ENCODE results near the gene UNKL.
A peak's percentile ranks its signal among the peaks of the same experiment; 100 is the strongest.

The UNKL gene

DNA sequence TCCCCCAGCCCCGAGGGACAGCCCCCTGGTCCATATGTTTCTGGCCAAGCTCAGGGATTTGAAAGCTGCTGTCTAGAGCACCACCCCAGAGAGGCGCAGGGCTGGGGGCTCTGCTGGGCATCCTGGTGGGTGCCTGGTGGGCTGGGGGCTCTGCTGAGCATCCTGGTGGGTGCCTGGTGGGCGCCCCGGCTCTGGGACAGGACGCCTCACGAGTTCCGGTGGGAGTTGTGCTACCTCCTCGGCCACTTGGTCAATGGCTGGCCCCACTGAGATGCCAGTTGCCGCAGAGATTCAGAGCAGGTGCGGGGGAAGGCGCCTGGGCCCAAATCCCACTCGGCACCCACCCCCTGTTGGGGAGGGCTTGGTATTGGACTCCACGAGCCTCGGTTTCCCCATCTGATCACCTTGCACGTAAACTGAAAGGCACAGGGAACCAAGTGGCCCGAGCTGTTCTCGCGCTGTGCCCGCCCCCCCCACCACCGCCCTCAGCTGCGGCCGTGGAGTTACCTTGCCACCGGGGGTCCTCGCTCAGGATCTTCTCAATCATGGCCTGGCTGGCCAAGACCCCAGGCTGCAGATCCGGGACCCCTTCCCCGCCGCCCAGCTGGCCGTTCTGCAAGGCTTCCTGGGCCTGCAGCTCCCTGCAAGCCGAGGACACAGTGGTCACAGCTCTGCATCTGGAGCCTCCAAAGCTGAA, 13.3 kb downstream of the UNKL start:
- DNase-seq (ENCODE audit: low read depth in 2 of 2): no peak

DNA sequence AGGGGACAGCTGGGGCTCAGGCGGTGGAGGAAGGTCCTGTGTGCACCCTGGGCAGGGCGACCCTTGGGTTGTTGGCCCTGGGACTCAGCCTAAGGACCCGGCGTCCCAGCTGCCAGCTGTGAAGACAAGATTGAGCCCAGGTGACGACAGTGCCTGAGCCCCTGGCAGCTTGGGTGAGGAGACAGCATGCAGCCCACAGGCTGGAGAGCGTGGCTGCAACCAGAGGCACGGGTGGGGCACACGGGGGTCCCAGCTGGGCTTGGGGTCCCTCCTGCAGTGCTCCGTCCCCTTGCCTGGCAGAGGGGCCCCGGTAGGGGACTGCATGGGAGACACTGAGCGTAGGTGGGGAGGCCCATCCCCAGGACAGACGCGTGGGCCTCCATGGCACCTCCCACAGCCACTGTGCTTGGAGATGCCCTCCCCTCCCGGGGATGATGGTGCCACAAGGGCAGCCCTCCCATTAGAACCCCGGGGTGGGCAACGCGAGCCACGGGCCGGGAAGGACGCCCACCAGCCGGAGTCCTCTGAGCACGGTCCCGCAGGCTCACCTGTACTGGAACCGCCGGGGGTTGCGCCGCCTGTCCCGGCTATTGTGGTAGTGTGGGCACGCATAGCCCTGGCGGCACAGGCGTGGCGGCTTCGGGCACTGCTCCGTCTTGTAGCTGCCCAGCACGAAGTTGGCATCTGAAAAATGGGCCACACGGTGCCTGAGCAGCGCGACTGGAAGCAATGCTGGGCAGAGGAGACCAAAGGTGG, 15.5 kb downstream of the UNKL start:
- DNase-seq (ENCODE audit: low read depth in 2 of 2): no peak

DNA sequence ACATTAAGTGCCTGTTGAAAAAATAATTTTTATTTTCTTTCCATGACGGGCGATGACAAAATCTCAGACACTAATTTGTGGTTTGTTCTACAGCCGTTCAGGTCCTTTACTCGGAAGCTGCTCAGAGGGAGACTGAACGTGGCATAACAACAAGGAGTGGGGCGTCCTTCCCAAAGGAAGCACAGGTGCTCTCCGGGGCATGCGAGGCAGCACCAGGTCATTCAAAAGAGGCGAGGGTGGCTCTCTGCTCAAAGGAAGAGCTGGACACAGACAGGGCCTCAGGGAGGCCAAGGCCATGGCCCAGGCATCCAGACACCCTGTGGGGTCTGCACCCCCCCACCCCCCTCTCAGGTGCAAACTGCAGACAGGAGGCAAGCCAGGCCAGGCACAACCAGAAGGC, 16.2 kb downstream of the UNKL start:
- no peak for DNase-seq (ENCODE audit: low read depth in 2 of 2)

DNA sequence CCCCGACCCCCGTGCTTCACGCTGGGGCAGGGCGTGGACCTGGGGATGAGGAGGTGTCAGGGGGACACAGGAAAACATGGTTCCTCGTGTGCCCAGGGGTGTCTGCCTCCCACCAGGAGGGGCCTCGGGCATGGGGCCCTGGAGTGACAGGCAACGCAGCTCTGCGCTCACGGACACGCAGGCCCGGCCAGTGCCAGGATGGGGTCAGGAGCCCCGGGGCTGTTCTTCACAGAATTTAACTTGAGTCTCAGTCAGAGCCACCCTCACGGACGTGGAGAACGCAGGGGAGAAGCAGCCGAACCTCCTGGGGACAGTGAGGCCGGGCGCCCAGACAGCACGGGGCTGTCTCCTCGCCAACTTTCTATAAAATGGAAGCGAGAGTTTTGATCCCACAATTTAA, 16.7 kb downstream of the UNKL start:
- no peak for DNase-seq (ENCODE audit: low read depth in 2 of 2)

DNA sequence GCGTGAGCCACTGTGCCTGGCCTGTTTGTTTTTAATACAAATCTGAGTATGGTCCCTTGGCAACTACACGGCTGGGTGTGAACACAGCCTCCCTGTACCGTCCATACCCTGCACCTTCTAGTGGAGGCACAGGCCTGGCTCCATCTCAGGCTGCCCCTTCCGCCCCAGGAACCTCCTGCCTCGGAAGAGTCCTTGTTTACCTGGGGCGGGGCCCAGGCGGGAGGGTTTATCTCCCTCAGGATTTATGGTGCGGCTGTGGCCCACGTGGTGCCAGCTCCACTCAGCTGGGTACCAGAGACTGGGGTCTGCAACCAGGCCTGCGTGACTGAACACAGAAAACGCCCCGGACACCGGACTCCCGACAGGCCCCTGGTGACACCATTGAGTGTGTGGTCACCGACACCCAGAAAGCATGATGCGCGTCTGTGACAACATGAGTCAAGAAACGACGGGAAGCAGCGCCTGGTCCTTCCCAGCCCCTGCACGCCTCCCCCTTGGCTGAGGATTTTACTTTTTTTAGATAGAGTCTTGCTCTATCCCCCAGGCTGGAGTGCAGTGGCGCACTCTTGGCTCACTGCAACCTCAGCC, 19.0 kb downstream of the UNKL start:
- no peak for DNase-seq (ENCODE audit: low read depth in 2 of 2)

DNA sequence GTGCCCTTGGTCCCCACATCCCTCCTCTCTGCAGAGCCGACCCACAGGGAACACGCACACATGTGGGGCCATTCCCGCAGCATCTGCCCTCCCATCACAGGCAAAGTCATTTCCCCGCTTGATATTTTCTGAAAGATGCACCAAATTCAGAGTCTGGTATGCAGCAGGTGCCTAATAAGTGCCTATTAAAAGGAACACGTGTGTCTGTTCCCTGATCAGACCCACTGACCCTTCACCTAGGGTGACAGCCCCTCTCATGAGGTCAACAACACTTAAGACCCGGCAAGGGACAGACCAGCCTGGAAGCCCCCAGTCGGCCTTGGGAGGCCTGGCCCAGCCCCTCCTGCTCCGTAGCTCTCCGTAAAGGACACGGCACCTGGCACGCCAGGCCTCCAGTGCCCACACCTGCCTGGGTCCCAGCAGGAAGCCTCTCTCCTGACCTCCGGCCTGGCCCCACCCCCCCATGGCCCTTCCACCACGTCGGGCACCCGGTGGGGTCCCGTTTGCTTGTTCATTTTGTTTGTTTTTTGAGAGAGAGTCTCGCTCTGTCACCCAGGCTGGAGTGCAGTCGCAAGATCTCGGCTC, 20.0 kb downstream of the UNKL start:
- no peak for DNase-seq (ENCODE audit: low read depth in 2 of 2)

DNA sequence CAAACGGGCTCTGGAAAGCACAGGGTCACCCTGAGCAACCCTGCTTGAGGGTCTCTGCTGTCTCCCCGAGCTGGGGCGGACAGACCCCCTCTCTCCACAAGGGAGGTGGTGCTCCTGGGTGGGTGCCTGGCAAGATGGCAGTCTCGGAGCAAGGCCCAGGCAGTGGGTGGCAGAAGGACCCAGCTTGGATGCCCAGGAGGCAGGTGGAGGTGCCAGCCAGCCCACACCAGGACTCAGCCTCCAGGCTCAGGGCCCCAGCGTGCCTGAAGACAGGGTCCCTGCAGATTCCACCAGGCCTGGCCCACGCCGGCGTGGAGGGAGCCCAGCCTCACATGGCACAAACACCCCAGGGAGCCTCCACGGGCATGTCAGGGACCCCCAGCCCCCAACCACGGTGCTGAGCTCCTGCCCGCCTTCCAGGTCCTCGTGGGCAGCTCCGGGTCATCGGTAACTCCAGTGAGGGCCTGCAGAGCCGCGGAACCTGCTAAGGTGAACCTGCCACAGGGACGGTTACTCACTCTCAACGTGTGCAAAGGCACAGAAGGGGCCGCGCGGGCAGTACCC, 20.8 kb downstream of the UNKL start:
- DNase-seq (ENCODE audit: low read depth in 2 of 2): no peak

DNA sequence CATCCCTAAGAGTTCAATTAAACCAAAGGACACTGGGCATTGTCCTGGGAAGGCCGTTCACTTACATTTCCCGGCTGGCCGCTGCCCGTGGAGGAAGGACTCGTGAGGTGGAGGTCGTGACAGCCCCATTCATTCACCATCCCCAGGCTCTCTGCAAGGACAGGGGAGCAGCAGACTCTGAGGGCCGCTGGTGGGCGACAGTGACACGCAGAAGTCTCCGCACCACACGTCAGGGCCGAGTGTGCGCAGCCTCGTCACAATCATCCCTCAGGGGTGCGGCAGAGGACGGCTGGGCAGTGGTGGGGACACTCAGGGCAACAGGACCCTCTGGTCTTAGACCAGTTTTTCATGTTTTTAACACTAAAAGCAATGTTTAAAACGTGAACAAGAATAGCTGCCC, 21.7 kb downstream of the UNKL start:
- DNase-seq (ENCODE audit: low read depth in 2 of 2): no peak

DNA sequence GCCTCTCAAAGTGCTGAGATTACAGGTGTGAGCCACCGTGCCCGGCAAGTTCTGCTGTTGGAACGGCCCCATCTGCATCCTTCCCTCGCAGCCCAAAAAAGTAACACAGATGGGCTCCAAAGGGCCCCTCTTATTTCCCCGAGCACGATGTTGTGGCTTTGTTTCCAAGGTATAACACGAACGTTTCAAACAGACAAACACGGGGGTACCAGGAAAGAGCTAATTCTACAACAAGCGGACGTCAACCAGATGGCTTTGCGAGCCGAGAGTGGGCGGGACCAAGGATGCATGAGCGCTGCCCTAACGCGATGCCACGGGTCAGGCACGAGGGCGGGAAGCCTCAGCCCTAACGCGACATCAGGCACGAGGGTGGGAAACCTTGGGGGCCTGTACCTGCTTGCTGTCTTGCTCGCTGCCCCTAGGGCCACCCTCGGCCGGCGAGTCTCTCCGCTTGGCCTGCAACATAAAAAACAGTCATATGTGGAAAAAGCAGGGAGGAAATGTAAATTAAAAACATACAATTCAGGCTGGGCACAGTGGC, 24.2 kb downstream of the UNKL start:
- DNase-seq (ENCODE audit: low read depth in 2 of 2): no peak

DNA sequence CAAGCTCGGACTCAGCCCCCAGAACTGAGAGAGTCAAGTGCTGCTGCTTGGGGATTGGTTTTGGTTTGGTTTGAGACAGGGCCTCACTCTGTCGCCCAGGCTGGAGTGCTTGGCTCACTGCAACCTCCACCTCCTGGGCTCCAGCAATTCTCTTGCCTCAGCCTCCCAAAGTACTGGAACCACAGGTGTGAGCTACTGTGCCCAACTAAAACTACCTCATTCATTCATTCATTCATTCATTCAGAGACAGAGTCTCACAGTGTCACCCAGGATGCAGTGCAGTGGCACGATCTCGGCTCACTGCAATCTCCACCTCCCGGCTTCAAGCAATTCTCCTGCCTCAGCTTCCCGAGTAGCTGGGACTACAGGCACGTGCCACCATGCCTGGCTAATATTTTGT, 24.7 kb downstream of the UNKL start:
- no peak for DNase-seq (ENCODE audit: low read depth in 2 of 2)

DNA sequence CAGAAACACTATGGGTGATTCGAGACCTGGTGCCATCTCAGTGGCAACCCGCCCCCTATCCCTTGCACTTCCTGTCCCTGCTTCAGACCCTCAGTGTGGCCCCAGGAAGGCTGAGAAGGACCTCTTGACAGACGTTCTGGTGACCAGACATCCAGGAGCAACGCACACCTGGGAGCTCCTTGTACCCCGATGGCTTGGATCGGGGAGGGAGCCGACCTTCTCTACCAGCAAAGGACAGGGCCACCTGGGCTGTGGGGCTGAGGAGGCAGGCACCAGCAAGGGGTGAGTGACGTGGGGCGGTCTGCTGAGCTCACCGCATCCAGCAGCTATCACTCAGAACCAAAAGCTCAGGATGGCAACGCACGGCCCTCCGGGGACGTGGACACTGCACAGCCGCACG, 27.2 kb downstream of the UNKL start:
- no peak for DNase-seq (ENCODE audit: low read depth in 2 of 2)

DNA sequence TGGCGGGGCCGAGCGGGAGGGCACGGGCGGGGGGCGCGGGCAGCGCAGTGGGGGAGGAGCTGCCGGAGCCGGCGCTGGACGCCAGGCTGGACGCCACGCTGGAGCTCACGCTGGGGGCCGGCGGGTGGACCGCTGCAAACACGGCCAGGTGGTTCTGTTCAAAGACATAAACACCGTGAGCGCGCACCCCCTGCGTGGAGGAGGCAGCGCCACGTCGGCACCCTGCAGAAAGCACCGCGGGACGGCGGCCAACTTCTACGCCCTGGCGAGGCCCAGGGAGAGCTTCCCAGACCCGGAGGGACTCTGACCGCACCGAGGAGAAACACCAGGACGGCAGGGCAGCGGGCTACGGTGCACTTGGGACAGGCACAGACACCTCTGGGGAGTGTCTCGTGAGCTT, 29.3 kb downstream of the UNKL start:
- DNase-seq (ENCODE audit: low read depth in 2 of 2): no peak

DNA sequence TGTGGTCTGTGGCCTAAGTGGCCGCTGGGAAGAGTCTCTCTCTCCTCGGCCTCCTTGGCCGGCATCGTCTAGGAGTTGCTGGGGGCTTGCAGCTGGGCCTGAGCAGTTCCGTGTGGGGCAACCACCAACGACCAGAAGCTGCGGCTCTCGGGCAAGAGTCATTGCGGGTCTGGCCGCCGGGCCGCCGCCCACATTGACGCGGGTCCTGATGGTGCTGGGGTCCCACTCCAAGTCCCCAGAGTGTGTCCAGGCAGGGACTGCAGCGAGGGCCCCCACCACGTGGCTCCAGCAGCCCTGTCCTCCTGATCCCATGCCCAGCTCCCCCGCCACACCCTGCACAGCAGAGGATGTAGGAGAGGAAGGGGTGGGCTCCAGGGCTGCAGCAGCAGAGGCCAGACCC, 30.9 kb downstream of the UNKL start:
- DNase-seq (ENCODE audit: low read depth in 2 of 2): no peak

DNA sequence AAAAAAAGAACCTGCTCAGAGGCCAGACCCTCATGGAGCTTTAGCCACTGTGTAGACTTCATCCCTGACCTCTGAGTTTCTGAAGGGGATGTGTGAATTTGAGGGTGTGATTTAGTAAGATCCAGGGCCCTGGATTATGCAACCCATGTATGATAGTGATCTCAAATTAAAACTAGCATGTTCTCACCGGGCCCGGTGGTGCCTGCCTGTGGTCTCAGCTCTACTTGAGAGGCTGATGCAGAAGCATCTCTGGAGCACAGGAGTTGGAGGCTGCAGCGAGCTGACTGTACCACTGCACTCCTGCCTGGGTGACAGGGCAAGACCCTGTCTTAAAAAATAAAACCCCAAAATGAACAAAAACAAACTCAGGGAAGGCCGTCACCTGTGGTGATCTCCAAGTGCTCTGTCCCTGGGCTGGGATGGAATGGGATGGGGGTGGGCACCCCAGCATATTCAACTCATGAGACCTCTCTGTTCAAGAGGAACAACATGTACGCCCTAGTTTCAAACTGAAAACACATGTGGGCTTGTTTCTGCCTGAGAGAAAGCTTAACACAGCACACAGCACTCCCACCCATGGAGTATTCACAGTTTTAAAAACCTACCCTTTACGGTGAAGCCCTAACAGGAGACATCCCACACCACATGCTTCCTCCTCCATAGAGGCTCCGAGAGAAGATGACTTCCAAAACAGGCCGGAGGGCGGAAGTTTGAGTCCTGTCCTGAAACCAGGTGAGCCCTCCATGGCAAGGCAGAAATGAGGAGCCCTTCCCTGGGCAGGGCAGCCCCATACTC, 32.7 kb downstream of the UNKL start:
- no peak for DNase-seq (ENCODE audit: low read depth in 2 of 2)

DNA sequence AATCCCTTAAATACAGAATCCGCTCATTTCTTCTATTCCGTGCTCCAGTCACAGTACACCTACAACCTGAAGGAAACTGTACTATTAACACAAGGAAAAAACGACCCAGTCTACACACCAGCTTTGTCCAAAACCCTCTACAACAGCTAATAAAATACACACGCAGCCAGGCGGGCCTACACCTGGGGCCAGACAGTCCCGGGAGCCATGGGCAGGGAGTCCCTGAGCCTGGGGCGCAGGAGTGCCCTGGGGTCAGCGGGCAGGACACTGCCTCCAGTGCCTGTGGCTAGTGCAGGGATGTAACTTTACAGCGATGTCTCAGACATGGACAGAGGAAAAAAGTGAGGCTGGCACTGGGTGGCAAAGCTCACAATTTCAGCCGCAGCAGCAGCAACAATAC, 34.3 kb downstream of the UNKL start:
- no peak for DNase-seq (ENCODE audit: low read depth in 2 of 2)

DNA sequence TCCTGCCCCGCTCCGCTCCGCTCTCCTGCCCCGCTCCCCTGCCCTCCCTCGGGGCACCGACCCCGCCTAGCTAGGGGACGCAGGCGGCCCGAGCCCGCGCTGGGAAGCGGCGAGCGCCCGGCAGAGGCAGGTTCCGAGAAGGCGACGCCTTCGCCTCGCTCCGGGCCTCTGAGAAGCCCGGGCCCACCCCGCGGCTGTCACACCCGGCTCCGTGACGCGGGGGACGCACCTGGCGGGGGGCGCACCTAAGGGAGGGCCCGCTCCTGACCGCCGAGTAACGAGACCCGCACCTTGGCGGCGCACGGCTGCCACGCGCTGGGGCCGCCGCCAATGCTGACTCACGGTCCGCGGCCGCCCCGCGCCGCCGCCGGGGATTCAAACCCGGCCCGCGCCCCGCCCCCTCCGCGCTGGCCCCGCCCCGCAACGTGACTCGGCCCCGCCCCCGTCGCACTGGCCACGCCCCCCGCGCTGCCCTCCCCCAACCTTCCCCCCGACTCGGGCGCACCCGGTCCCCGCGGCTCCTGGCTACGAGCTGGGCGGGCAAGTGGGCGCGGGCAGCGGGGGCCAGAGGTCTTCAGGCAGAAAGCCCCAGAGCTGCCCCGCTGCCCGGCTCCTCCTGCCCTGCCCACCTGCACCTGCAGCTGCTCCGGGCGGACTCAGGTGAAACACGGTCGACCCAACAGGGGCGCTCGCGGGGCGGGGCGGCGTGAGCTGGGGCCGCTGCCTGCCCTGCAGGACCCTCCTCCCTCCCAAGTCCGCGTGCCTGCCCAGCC, 35.0 kb downstream of the UNKL start:
- peak; percentile 34 to 47 for DNase-seq (ENCODE audit: low read depth in 2 of 2)

DNA sequence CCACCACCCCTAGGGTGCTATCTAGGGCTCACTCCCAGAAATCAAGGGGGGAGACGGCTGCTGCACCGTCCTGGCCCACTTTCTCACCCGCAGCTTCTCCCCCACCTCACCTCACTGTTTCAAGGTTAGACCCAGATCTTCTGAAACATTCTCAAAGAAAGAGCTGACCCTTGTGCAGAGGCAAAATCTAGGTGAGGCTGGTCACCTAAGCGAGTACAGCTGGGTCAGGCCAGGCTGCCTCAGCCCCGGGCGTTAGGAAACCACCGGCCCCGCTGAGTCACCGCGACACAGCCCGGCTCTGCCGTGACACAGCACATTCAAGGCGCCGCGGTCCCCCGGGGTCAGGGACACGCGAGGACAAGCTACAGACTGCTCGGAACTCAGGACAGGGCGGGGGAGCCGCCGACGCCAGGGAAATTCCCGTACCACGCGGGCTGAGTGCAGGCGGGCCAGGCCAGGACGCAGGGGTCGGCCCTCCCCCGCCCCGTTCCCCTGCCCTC, 35.6 kb downstream of the UNKL start:
- peak; percentile 6 to 11 for DNase-seq (ENCODE audit: low read depth in 2 of 2)

DNA sequence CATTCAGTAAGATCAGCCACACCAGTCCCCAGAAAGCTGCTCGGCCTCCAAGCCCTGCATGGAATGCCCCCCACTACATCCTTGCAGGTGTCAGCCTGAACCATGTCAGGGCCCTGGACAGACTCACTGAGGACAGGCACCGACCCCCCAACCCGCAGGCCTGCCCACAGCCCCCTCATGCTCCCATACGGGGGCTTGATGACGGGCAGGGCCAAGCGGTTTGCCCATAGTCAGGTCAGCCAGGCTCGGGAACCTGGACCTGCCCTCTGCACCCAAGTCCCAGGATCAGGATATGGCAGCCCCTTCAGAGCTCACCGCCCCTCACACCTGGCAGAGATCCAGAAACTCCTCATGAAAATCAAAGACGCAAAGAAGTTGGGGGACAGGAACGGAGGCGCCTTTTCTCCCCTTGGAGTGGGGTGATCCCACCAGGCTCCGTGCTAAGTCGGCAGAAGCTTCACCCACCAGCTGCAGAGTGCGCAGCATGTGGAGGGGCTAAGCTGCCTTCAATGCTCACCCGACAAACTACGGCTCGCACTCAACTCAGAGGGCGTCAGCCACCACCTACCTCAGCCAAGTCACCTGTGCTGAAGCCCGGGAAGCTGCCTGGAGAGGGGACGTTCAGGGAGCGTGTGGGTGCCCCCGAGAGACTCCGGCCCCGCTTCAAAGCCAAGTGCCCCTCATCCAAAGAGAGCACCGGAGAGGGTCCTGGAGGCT, 36.3 kb downstream of the UNKL start:
- no peak for DNase-seq (ENCODE audit: low read depth in 2 of 2)

DNA sequence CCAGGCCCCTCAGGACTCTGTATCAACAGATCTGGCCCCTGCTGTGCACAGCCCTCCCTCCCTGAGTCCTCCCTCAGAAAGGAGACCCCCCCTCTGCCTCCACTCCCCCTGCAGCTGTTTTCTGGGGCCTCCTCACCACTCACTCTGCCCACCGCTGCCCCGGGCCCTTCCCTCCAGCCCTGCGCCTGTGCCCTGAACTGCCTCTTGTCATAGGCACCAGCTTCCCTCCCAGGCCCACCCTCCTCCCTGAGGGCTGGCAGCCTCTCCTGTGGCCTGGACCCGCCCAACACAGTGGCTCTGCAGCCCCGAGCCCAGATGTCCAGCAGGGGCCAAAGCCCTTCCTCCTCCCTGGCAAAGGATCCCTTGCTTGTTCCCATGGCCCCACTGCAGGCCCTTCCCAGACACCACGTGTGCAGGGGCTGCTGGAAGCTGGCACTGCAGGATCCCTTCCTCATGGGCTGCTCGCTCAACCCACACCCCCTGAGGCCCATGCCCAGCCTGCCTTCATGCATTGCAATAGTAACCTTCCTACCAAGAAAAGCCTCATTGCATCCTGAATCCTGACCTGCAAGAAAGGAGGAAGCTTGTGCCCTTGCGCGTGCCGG, 37.0 kb downstream of the UNKL start:
- no peak for DNase-seq (ENCODE audit: low read depth in 2 of 2)
